Right lobe of liver (tissue), 4 donors: ENCODE data around the gene MYOZ1.
"Not testable (repeated sequence)": the region's sequence is repeated elsewhere in the genome, so short reads cannot be mapped to it uniquely, and the experiment has no call there.

Source experiments
- CTCF ChIP-seq, 4 donors: fragments of 200-600 bp in 3 of 4; fragments of 450-650 bp in 1 of 4; IDR thresholded peaks; one replicate each; pipeline versions ENCODE4 v1.5.1 to v1.8.0; 2016 to 2022; ENCODE audit warnings: antibody characterized with exemption in 4 of 4, mild to moderate bottlenecking in 2 of 4
- POLR2A ChIP-seq: fragments of 450-650 bp; IDR thresholded peaks from one replicate; pipeline ENCODE4 v1.6.1; 2017; ENCODE audit warnings: antibody characterized with exemption, mild to moderate bottlenecking
- donor health status: DM: no; HTN: no; CAD: no.
- donor health status: DM: no; HTN: no; CAD: no.
- donor health status: DM: no; HTN: yes; CAD: no.

GRCh38 chr10:73617143-73617542 lies 24.1 kb downstream of the MYOZ1 start:
- not testable (repeated sequence) for TF ChIP-seq CTCF (IDR thresholded peaks at IDR 0.05); POLR2A
